Fibroblast of mammary gland (primary cell): Measurements from ENCODE around the gene ASTN2.

Experiments used
- DNase-seq: peaks from one replicate; pipeline ENCODE4 v3.0.0-alpha.2; 2010; ENCODE audit warnings: low read depth
- H3K4me3 ChIP-seq: 2 replicates; pipeline ENCODE4 v1.5.1; 2011; ENCODE audit warnings: low read depth, mild to moderate bottlenecking, low read length, moderate library complexity; ENCODE audit not compliant: control insufficient read depth
- CTCF ChIP-seq: conservative IDR thresholded peaks from 2 replicates; pipeline ENCODE4 v1.5.1; 2011; ENCODE audit warnings: low read depth, low read length, inconsistent platforms; ENCODE audit not compliant: control insufficient read depth, insufficient read depth

The ASTN2 gene

GRCh38 chr9:116813031-116813300, 601.9 kb downstream of the ASTN2 start:
- H3K4me3 ChIP-seq, result no peak overlapping the region
- DNase-seq, result no peak
- TF ChIP-seq CTCF, result no peak

- H3K4me3 ChIP-seq, result no peak overlapping the region
- DNase-seq, result no peak
- no peak for TF ChIP-seq CTCF
These were observed 602.4 kb downstream of the ASTN2 start for GRCh38 chr9:116812231-116813030.

GRCh38 chr9:116809656-116810055, 605.2 kb downstream of the ASTN2 start:
- H3K4me3 ChIP-seq, result no peak overlapping the region
- no peak for TF ChIP-seq CTCF
- DNase-seq, result no peak

- H3K4me3 ChIP-seq, result no peak overlapping the region
- TF ChIP-seq CTCF, result no peak
- DNase-seq, result peak; percentile 4
These were observed 608.8 kb downstream of the ASTN2 start for GRCh38 chr9:116806075-116806474.

GRCh38 chr9:116800885-116801284, 614.0 kb downstream of the ASTN2 start:
- TF ChIP-seq CTCF, result no peak
- no peak overlapping the region for H3K4me3 ChIP-seq
- no peak for DNase-seq

- no peak for TF ChIP-seq CTCF
- no peak for DNase-seq
- H3K4me3 ChIP-seq, result no peak overlapping the region
These were observed 614.8 kb downstream of the ASTN2 start for GRCh38 chr9:116800074-116800473.

GRCh38 chr9:116798521-116798920, 616.3 kb downstream of the ASTN2 start:
- no peak overlapping the region for H3K4me3 ChIP-seq
- TF ChIP-seq CTCF, result no peak
- no peak for DNase-seq
